ENCODE measurements around the gene CORO6.
A peak's percentile ranks its signal among the peaks of the same experiment; 100 is the strongest.

Gene CORO6

DNA sequence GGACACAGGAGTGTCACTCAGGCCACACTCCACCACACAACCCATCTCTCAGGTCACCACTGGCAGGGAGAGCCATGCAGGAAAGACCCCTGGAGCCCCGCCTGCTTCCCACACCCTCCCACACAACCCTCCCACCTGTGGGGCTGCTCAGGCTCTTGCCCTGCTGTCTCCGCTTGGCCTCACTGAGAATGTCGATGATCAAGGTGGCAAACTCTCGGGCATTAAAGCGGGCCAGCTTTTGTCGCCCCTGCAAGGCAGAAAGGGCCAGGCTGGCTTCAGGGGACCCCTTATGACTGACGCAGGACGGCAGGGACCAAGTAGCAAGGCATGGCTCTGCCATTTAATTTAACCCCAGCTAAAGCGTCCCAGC, 45.7 kb downstream of the CORO6 start:
- DNase-seq (ENCODE audit: low read depth), result no peak

DNA sequence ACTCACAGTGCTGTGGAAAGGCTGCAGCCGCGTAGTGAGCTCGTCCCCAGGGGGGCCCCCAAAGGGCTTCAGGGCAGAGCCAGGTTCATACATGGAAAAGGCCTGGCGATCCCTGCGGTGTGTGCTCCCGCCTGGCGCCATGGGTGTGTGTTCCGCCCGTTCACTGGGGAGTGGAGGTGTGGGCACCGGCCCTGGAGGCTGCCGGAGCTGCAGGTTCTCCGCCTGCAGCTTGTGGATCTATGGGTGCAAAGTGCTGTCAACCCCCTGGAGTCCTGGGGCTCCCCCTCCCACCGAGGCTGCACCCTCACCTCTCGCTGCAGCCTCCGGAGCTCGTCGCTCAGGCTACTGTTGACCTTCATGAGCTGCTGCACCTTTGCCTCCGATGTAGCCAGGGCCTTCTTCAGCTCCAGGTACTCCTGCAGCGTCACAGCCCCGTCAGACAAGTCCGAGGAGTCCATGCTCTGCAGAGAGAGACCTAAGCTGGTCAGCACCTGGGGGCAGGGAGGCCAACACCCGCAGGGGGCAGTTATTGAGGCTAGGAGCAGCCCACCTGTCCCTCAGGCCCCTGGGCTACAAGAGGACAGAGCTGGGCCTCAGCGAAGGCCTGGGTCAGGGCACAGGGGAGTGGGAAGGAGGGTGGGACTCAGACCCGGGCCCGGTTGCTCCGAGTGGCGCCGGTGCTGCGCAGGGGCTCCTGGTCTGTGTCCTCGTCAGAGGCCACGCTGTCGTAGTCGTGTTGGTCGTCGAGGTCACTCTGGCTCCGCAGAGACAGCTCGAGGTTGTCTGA, 46.3 kb downstream of the CORO6 start:
- no peak for DNase-seq (ENCODE audit: low read depth)

DNA sequence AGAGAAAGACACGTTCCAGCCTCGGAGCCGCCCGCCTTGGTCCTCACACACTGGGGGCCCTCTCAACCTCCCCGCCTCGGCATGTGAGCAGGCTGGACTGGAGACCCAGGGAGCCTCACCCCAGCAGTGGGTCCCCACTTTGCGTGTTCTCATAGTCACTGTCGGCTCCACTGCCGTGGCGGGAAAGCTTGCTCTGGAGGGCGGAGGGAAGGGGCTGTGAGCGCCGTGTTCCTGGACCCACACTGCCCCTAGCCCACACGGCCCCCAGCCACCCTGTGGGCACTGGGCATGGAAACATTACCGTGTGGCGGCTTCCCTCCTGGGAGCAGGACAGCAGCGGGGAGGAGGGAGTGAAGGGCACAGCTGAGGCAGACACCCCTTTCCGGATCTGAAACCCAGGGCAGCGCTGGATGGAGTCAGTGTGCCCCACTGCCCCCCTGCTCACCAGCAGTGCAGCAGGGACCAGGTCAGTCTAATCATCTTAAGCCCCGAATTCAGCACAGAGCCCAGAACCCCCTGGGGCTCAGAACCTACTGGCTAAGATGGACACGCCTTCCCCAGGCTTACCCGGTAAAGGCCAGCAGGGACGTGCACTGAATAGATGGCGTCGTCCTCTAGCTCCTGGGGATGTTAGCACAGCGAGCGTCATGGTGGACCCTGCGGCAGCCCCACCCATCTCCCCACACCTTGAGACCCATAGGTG, 47.0 kb downstream of the CORO6 start:
- no peak for DNase-seq (ENCODE audit: low read depth)

DNA sequence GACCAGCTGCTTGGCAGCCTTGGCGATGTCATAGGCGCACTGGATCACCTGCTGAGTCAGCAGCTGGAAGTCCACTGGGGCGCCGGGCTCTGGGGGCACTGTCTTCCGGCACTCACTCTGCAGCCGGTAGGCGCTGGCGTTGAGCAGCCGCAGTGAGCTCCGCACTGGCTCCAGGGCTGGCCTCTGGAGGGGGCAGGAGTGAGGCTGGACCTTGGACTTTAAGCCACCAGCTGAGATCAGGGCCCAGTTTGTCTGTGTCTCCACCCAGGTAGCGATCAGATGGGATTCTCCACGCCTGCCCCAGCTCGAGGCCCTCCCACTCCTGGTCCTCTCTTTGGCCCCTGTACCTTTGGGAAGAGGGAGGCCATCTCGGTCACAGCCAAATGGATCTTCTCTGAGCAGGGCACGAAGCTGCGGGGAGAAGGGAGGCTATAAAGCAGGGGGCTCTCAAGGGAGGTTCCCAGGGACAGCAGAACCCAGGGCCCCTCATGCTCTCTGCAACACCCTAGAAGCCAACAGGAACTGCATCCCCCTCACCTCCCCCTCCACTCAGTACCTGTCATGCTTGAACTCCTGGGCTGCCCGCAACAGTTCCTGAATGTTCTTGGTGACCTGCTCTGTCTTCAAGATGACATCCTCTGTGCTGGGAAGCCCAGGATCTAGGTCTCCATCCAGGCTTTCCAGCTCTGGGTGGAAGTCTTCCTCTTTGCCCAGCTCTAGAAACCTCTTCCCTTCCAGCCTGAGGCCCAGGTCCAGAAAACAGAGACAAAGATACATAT, 47.8 kb downstream of the CORO6 start:
- DNase-seq (ENCODE audit: low read depth), result no peak

DNA sequence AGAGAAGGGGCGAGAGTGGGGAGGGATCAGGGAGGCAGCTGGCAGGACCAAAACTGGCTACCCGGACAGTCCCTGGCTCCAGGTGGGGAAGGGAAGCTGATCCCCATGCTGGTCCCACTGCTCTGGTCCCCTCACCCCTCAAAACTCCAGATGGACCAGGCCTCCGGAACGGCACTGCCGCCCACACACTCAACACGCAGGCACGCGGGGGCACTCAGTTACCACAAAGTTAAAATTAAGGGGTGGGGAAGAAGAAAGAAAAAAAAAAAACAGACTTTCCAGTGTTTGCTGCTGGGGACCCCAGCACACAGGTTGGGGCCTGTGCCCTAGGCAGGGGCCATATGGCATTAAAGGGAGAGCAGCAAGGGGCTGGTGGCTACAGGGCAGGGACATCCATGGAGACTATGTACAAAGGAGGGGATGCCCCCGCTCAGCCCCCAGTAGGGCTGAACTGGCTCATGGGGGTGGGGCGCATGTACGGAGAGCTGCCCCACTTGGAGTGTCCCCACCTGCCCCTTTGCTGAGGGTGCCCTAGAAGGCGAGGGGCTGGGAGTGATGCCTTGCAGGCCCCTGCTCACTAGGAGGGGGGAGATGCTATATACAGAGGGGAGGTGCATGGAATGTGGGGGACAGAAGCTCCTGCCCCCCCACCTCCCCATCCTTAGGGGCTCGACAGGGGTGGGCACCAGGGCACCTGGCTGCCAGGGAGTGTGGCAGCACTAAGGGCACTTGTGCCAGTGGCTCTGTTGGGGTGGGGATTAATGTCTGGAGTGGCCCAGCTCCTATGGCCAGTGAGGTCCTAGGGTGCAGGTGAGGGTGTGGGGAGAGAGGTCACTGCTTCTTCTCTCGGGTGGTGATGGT, 48.6 kb downstream of the CORO6 start:
- no peak for DNase-seq (ENCODE audit: low read depth)

DNA sequence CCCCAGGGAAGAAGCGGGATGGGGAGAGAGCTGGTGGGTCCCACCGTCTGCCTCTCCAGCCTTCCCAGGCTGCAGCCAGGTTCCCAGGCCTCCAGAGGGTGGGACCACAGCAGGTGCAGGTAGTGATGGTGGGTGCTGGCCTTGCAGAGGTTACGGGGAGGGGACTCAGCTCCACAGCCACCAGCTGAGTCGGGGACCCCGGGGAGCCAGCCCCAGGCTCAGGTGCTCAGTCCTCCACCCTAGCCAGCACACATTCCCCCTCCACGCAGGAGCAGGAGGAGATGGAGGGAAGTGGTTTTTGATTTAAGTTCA, 49.2 kb downstream of the CORO6 start:
- DNase-seq (ENCODE audit: low read depth), result no peak

DNA sequence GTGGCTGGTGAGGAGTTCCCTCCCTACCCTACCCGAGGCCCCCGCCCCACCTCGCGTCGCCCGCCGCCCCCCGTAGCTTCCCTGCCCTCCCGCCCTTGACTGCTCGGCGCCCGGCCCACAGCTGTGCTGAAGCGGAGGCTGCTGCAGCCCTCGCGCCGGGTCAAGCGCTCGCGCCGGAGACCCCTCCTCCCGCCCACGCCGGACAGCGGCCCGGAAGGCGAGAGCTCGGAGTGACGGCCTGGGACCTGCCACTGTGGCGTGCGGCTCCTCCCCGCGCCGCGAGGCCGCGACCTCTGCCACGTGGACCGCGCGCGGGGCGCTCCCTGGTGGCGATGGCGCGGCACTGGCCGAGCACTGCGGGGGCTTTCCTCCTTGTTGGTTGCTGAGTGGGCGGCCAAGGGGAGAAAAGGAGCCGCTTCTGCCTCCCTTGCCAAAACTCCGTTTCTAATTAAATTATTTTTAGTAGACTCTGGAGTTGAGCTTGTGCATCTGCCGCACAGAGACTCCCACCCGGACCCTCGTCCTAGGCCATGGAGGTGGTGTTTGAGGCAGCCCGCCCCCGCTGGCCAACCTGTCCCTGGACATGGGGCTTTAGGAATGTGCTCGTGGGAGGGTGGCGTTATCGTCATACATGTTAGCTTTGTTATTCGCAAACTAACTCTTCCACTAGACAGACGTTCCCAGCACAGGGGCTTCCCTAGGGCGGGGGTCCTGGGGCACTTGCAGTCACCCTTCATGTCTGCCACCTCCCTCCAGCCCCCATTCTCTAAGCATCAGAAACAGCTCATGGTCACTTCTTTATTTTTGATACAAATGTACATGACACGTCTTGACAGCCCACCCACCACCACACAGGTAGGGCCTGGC, 49.8 kb downstream of the CORO6 start:
- no peak for DNase-seq (ENCODE audit: low read depth)

DNA sequence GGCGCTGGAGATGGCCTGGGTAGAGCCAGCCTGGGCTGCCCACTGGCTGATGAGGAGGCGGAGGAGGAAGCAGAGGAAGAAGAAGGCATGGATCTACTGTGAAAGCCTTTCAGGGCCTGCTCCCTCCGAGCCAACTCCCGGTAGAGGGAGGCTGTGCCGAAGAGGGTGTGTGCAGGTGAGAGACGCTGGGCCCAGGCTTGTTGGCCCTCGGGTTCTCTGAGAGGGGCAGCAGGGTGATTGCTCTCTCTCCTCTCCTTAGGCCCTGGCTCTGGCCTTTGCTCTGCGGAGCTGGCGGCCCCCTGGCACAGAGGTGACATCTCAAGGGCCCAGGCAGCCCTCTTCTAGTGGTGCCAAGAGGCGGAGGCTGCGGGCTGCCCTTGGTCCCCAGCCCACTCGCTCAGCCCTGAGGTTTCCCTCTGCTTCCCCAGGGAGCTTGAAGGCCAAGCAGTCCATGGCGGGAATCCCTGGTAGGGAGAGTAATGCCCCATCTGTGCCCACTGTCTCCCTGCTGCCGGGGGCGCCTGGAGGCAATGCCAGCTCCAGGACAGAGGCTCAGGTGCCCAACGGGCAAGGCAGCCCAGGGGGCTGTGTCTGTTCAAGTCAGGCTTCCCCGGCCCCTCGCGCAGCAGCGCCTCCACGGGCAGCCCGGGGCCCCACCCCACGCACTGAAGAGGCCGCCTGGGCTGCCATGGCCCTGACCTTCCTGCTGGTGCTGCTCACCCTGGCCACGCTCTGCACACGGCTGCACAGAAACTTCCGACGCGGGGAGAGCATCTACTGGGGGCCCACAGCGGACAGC, 50.6 kb downstream of the CORO6 start:
- DNase-seq (ENCODE audit: low read depth), result no peak

DNA sequence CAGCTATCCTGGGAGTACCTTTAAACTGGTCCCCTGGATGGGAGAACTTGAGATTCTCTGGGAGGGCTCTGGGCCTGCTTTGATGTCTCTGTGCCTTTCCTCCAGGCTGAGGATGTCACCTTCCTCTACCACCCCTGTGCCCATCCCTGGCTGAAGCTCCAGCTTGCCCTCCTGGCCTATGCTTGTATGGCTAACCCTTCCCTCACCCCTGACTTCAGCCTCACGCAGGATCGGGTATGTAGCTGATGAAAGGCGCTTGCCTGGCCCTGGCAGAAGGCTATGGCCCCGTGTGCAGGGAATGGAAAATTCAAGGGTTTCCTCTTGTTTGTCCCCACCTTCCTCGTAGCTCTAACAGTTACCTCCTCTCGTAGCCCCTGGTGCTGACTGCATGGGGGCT, 51.2 kb downstream of the CORO6 start:
- DNase-seq (ENCODE audit: low read depth), result no peak

DNA sequence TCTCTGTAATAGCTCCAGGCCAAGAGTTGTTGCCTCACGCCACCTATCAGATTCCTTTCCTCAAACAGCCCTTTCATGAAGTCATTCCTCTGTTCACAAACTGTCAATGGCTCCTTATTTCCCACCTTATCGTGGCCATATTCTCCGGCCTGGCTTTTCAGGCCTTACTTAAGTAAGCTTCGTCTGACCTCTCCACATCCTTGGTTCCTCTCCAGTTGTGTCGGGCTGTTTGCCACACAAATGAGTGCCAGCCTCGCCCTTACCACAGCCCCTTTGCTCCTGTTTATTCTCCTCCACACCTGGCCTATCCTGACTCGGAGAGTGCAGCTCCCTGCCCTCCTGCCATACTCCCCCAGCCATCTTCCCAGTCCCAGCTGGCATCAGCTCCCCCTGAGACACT, 52.2 kb downstream of the CORO6 start:
- no peak for DNase-seq (ENCODE audit: low read depth)

DNA sequence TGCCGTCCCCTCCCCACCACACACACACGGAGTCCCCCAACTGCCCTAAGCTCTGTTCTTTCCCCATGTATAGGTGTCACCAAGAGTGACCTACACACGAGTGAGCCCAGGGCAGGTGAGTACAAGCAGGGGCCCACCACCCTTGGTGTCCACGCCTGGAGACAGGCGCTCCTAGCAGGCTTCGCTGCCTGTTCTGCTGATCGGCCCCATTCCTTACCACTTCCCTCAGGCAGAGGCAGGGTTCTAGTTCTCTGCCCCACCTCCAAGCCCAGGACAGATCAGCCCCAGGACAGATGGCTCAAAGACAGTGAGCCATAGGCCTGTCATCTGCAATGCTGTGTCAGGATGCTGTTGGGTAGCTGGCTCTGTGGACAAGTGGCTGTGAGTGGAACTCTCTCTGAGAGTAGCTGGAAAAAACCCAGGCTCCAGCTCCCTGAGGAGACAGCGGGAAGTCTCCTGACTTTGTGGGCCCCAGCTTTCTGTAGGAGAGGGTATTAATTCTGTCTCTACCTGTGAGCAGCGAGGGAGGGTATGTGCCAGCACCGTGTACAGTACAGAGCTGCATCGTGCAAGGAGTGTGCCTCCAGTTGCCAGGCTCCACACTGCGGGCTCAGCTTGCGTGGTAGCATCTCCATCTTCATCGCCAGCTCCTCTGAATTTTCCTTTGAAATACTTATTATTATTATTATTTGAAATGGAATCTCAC, 53.3 kb downstream of the CORO6 start:
- DNase-seq (ENCODE audit: low read depth), result no peak

DNA sequence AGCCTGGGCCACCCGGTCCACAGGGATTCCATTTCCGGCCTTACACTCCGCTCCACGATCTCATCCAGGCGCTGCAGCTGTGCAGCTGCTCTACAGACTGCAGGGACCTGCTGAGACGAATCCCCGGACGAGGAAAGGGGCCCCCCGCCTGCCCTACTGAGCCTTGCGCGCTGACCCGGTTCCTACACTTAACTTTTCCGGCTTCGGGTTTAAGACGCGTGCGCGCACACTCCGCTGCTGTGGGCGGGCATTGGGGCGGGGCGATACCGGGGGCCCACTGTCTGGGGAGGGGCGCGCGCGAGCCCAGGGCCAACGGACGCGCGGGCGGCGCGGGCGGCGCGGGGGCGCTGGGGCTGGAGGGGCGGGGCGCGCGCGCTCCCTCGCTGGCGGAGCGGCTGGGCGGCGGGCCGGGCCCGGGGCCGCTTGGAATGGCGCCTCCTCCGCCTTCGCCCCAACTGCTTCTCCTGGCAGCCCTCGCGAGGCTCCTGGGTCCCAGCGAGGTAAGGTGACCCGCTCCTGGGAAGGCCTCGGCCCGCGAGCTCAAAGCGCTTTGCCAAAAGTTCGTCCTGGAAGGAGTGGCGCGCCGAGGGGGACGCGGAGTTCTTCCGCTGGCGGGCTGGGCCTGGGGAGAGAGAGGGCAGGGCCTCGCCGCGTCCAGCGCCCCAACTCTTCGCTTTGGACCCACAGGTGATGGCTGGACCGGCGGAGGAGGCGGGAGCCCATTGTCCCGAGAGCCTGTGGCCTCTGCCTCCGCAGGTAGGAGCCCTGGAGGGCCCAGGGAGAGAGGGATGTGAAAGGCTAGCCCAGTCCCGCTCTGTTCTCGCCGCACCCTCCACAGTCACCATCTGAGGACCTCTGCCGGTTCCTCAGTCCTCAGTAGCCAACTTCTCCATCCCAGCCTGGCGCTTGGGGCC, 54.1 kb downstream of the CORO6 start, which contains the start of gene TP53I13:
TSS of gene TP53I13 (plus strand) at position 371 of the 914 bp plus-strand sequence. CDS start at position 429, 58 bp downstream.
- DNase-seq (ENCODE audit: low read depth), result peak; percentile 82

DNA sequence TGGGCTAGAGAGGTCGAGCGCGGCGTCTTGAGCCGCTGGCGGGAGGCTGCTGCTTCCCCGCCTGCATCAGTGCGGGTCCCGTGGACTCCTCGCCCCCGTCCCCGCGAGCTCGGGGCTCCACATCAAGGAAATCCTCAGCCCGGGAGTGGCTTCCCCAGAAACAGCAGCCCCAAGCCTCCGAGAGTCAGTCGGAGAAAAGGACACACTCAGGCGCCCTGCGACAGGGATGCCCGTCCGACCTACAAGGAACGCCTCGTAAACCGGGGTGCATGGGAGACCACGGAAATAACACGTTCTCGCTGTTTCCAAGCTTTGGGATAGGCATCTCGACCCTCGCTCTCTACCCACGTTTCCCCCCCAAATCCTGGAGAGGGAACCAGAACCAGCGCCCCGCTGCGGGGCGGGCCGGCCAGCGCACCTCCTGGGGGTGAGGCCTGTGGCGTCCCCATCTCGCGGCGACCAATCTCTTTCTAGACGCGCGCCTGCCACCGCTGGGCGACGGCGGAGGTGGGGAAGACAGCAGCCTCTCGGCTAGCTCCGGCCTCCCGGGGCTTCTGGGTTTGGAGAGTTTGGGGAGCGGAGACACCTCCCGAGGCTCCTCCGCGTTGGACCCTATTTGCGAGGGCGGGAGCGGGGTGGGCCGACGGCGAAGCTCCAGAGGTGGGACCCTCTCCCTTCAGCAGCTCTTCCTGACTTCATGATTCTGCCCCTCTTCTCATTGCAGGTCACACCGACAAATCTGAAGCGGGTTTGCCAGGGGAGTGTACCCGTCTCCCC, 55.0 kb downstream of the CORO6 start:
- DNase-seq (ENCODE audit: low read depth), result peak; percentile 62

DNA sequence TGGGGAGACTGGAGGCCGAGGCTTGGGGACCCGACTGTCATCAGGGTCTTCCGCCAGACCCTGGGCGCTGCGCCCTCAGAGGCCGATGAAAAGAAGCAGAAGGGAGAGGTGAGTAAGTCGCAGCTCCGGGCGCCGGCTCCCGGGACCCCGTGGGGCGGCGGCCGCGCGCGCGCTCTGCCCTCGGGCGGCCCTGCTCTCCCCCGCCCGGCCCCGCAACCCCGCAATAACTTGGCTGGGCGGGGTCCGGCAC, 55.5 kb downstream of the CORO6 start:
- no peak for DNase-seq (ENCODE audit: low read depth)

DNA sequence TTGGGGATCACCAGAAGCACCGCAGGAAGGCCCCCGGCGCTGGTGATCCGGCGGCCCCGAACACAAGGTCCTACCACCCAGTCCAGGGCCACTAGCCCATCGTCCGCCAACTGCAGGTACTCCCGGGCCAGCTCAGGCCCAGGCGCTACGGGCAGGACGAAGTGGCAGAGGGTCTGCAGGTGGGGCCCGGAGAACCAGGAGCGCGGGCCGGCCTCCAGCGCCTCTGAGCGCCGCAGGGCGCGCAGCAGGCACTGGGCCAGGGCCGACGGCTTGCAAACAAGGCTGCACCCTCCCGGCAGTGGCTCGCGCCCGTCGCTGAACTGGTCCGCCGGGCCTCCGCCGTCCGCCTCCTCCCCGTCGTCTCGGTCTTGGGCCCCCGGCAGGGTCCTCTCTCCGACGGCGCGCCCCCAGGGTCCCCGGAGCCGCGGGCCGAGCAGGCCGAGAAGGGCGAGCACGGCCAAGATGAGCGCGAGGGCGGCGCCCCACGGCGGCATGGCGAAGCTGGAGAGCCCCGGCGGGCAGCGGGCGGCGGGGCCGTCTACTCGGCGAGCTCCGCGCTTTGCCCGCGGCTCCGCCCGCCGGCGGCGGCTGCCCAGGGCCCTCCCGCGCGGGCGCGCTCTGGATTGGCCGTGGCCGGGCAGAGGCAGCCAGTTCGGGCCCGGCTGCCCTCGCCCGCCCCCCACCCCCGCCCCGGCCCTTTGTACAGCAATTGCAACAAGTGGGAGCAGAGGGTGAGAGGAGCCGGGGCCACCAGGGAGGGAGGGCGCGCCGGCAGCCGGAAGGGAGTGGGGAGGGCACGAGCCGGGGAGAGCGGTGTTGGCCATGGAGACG, 56.0 kb downstream of the CORO6 start, which contains the start of gene ABHD15:
TSS of gene ABHD15 (minus strand) at position 565 of the 831 bp plus-strand sequence. CDS start at position 494, 71 bp downstream.
- peak; percentile 34 for DNase-seq (ENCODE audit: low read depth)

DNA sequence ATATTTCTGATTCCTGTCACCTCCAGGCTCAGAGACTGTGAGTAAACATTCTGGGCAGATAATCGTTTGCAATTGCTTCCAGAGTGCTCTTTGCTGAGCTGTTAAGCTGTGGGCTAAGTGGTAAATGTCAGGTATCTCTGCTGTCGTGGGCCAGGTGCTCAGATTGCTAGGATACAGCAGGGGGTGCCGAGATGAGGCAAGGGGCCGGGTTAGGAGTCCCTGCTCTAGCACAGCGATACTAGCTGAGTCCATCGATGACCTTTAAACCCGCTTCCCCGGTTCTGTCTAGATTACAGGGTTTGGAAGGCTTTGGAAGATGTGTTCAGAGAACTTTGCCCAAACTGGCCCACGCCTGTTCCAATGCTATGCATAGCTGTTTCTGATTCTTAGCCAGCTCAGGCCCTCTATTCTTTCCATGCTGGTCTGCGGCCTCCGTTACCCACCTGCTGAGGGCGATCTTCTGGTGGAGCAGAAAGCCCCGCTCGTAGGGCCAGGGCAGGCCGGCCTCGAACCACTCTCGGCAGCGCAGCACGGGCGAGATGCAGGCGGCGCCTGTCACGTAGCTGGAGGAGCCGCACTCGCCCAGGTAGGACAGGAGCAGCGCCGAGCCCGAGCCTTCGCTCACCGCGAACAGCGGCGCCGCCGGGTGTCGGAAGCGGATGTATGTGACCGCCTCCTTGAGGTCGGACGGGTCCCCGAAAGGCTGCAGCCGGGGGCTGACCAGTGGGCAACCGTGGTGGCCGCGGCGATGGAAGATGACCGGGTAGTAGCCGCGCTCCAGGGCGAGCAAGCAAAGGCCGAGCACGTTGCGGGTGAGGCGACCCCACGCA, 56.9 kb downstream of the CORO6 start:
- no peak for DNase-seq (ENCODE audit: low read depth)

Data from T-helper 22 cell (primary cell).